ENCODE measurements around the gene MIR17HG.

MIR17HG gene

DNA sequence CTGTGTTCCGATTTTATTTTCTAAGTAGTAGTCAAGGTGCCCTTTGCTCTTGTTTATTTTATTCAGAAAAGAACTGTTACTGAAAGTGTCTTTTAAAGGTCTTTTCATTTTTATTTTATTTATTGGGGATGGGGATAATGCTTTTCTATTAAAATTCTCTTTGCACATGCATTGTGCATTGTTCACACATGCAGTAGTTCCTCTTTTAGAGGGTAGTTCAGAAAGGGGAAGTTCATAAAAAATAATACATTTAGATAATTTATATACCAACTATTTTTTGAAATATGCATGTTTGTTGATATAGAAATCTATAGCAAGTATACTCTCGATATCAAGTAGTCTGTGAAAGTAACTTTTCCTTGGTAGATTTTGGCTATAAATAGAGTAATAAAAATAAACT is 54.4 kb downstream of the MIR17HG start:
- peak; percentile 33 for DNase-seq (ENCODE audit: low read depth)
- TF ChIP-seq, protein P1, sequence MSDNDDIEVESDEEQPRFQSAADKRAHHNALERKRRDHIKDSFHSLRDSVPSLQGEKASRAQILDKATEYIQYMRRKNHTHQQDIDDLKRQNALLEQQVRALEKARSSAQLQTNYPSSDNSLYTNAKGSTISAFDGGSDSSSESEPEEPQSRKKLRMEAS (IDR thresholded peaks at IDR 0.05; ENCODE audit: low read depth, low read length): peak; percentile 53
- TF ChIP-seq CTCF (IDR thresholded peaks at IDR 0.05; ENCODE audit: low read depth, low read length): no peak

More for the DNA sequence above, 54.4 kb downstream of the MIR17HG start:
- no peak overlapping the region for H3K4me3 ChIP-seq (ENCODE audit: low read depth, low read length)
